K562 treated with DMSO at 1 percent for 48 hours (cell line): ENCODE measurements around the gene TBC1D9. TPM values are rescaled to one million over a fixed set of nuclear protein-coding genes. Genes with fewer than 3 reads are reported as not detected.

ENCODE experiments used
- total RNA-seq: library from RNA; unstranded; fragments of 300-600 nt; gene quantifications from 2 replicates; pipeline ENCODE4 v1.2.3, GENCODE V29; 2022; ENCODE audit warnings: low replicate concordance; ENCODE audit errors: extremely low read depth

TBC1D9 gene
- not detected in 2 replicates for total RNA-seq

GRCh38 chr4:140756319-140757231 lies at the start of gene TBC1D9:
Gene TBC1D9 (minus strand): TSS chr4:140756385. CDS start chr4:140756045, 340 bp downstream.

Other genes with a start within 250 kb of the TBC1D9 start
- gene ELMOD2, start 232.2 kb downstream of the TBC1D9 start, total RNA-seq: not detected in 2 replicates
- not detected in 2 replicates for gene UCP1, start 187.4 kb downstream of the TBC1D9 start, total RNA-seq